Fibroblast of the aortic adventitia (primary cell): Measurements from ENCODE around the gene HCFC1. TPM values are rescaled to one million over a fixed set of nuclear protein-coding genes. Genes with fewer than 3 reads are reported as not detected.

Source experiments
- DNase-seq: peaks from one replicate; pipeline ENCODE4 v3.0.0-alpha.2; 2010; ENCODE audit warnings: low read depth
- H3K4me3 ChIP-seq: 2 replicates; pipeline ENCODE4 v1.5.1; 2011; ENCODE audit warnings: low read depth, mild to moderate bottlenecking, control low read depth, low read length, moderate library complexity
- total RNA-seq: library from RNA; depleted of rRNA; stranded (reverse); fragments of >200 nt; gene quantifications from 2 replicates; pipeline ENCODE4 v1.2.3, GENCODE V29; 2012; ENCODE audit warnings: low replicate concordance
- TF ChIP-seq, protein P1 (sequence below): IDR thresholded peaks from 2 replicates; pipeline ENCODE4 v1.5.1; 2011; ENCODE audit warnings: mild to moderate bottlenecking, low read length, control low read depth, inconsistent platforms; ENCODE audit not compliant: insufficient read depth

HCFC1 gene
- total RNA-seq, 1 donor = 34.5 TPM

DNA sequence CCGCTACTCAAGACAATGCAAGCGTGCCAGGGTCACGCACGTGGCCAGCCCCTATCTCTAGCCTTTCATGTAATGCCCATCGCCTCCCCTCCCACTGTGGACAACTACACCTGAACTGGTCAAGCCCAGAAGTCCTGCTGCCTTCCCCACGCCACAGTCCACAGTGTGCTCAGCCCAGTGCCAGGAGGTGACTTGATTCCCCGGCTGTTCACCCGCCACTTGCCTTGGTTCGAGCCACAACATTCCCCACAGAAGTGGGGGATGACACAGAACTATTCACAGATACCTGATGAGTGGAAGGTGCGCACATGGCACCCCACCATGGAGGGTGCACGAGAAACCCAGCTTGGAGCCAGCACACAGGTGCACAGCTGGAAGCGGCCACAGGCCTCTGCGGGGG lies 52.3 kb downstream of the HCFC1 start:
- no peak for DNase-seq
- TF ChIP-seq, protein P1, sequence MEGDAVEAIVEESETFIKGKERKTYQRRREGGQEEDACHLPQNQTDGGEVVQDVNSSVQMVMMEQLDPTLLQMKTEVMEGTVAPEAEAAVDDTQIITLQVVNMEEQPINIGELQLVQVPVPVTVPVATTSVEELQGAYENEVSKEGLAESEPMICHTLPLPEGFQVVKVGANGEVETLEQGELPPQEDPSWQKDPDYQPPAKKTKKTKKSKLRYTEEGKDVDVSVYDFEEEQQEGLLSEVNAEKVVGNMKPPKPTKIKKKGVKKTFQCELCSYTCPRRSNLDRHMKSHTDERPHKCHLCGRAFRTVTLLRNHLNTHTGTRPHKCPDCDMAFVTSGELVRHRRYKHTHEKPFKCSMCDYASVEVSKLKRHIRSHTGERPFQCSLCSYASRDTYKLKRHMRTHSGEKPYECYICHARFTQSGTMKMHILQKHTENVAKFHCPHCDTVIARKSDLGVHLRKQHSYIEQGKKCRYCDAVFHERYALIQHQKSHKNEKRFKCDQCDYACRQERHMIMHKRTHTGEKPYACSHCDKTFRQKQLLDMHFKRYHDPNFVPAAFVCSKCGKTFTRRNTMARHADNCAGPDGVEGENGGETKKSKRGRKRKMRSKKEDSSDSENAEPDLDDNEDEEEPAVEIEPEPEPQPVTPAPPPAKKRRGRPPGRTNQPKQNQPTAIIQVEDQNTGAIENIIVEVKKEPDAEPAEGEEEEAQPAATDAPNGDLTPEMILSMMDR = no peak

DNA sequence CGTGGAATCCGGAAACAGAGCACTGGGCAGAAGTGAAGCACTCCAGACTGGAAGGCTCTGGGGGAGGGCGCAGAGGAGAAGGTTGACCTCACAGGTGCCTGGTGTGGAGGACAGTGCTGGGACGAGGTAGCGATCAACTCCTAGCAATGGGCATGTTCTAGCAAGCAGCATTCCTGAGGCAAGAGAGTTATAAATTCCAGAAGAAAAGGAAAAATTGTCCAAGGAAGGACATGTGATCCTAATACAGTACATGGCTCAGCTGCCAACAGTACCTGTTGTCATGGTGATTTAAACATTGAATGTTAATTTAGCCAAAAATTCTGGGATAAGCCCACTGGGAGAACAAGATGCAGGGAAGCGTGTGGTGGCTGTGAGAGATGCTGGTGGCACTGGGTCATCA lies 53.7 kb downstream of the HCFC1 start:
- TF ChIP-seq, protein P1 = no peak
- H3K4me3 ChIP-seq = no peak overlapping the region
- no peak for DNase-seq

More for the DNA sequence above, 52.3 kb downstream of the HCFC1 start:
- H3K4me3 ChIP-seq = no peak overlapping the region

DNA sequence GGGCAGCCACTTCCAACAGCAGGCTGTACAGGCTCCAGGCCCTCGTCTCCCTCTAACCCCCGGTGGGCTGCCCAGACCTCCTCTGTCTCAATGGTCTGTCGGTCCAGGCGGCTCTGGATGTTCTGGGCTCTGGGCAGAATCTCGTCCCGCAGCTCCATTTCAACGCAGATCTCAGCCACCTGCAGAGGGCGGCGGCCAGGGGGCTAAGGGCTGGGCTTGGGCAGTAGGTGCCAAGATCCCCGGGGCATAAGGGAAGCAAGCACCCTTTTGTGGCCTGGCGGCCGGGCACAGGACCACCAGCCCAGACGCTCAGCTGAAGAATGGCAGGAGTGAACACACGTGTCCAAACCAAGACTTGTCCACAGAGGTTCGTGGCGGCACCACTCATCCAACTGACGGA lies 57.9 kb downstream of the HCFC1 start:
- DNase-seq = no peak

DNA sequence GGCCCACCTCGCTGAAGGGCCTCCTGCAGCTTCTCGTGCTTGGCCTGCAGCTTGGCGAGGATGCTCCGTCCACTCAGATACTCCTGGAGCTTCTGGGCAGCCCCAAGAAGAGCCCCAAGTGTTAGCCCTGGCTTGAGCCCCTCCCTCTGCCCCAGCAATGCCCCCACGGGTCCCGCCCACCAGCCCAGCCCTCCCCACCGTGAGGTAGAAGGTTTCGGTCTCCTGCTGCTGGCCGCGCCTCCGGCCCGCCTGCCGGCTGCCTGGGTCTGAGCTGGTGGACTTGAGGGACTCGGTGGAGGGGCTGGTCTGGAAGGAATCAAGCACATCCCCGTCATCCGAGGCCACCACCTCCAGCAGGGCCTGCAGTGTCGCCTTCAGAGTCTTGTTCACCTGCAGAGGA lies 58.4 kb downstream of the HCFC1 start:
- TF ChIP-seq, protein P1 = no peak
- H3K4me3 ChIP-seq = no peak overlapping the region
- no peak for DNase-seq

More for the DNA sequence above, 57.9 kb downstream of the HCFC1 start:
- TF ChIP-seq, protein P1 = no peak
- no peak overlapping the region for H3K4me3 ChIP-seq

DNA sequence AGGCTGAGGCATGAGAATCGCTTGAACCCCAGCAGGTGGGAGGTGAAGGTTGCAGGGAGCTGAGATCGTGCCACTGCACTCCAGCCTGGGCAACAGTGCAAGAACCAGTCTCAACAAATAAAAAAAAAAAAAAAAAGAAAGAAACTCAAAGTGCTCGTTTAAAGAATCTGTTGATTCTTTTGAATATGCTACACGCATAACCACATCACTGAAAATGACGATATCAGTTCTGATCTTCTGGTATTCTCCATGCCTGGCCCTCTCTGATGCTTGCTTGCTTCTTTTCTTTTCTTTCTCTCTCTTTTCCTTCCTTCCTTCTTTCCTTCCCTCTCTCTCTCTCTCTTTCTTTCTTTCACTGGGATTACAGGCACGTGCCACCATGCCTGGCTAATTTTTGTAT lies 59.8 kb downstream of the HCFC1 start:
- DNase-seq = no peak
- H3K4me3 ChIP-seq = no peak overlapping the region
- TF ChIP-seq, protein P1 = no peak

DNA sequence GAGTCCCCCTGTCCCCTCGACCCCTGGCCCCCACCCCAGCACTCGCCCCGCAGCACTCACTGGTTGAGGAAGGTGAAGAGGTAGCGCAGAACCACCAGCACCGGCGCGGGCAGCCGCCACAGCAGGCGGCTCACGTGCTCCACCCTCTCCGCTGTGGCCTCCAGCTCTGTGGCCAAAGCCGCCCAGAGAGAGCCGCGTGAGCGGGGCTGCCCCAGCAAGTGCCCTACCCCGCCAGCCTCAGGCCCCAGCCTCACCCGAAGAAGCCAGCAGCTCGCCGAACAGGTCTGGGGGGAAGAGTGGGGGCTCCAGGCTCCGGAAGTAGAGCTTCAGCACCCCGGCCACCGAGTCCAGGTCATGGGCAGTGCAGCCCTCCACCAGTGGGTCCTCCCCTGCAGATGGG lies 61.2 kb downstream of the HCFC1 start:
- no peak for DNase-seq
- TF ChIP-seq, protein P1 = no peak

DNA sequence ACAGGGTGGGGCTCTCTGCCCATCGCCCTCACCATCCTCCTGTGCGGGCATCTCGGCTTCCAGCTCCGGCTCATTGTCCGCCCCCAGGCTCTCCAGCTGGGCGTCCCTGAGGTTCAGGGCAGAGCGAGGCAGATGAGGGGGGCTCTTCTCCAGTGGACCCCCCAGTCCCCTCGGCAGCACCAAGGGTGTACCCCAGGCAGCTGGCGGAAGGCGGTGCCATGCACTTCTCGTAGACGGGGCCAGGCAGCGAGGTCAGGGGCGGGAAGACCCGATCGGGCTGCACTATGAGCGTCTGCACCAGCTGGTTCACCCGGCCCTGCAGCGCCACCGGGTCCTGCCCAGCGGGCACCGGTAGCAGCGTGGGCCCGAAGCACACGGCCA lies 61.6 kb downstream of the HCFC1 start:
- TF ChIP-seq, protein P1 = no peak
- no peak for DNase-seq

More for the DNA sequence above, 61.2 kb downstream of the HCFC1 start:
- H3K4me3 ChIP-seq = no peak overlapping the region

More for the DNA sequence above, 61.6 kb downstream of the HCFC1 start:
- H3K4me3 ChIP-seq = no peak overlapping the region
